GM12872 (cell line): Measurements from ENCODE around the gene TEDC2.

ENCODE experiments used
- CTCF ChIP-seq: IDR thresholded peaks from 3 replicates; pipeline ENCODE4 v1.5.1; 2011; ENCODE audit warnings: low read depth, mild to moderate bottlenecking, low read length, moderate library complexity; ENCODE audit not compliant: insufficient read depth

Gene TEDC2

GRCh38 chr16:2487903-2488531 is 28.1 kb downstream of the TEDC2 start:
- no peak for TF ChIP-seq CTCF

DNA sequence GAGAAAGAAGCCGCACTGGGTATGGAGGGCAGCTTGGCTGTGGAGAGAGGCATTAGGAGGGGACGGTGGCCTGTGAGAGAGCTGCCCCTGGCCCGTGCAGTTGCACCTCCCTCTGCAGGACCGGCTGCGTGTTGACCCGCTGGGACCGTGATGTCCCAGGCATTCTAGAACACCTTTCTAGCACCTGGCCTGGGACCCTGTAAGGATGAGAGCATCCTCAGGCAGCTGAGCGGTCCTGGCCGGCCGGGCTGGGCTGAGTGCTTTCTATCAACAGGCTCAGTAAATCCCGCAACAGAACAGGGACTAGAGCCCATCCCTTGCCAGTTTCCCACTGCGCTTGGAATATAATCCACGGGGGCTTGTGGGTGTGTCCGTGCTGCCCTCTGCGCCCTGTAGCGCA is 29.7 kb downstream of the TEDC2 start:
- TF ChIP-seq CTCF, result no peak

GRCh38 chr16:2490190-2491105 is 30.5 kb downstream of the TEDC2 start:
- no peak for TF ChIP-seq CTCF

DNA sequence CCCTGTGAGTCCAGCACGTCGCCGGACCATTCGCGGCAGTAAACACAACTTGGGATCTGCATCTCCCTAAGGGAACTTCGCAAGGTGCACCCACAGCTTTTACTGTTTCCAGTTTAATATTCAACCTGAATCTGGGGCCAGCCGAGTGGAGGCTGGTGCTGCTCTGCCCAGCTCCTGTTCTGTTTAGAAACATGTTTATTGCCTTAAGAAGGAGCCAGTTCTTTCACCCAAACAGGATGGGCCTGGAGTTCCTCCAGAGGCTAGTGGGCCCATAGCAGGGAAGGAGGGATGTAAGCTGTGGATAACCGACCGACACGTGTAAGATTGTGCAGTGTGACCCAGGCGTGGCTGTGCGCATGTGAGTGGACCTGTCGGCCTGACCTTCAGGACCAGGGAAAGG is 32.4 kb downstream of the TEDC2 start:
- TF ChIP-seq CTCF, result no peak

DNA sequence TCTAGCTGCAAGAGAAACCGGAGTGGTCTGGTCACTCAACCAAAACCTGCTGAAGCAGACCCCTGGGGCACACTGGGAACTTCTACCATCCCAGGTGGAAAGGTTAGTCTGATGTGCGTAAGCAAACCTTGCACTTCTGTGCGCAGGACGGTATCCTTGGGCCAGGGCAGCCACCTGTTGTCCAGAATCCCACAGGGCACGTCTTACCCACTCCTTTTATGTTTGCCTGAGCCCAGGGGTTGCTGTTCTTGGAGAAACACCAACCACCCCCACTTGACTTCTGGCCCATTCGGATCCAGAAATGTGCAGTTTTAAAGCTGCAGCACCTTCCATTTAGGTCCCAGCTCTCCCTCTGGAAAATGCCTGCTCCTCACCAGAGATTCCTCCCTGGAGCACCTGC is 33.7 kb downstream of the TEDC2 start:
- TF ChIP-seq CTCF, result no peak

- no peak for TF ChIP-seq CTCF
Measured at GRCh38 chr16:2494616-2495015, 34.7 kb downstream of the TEDC2 start.

DNA sequence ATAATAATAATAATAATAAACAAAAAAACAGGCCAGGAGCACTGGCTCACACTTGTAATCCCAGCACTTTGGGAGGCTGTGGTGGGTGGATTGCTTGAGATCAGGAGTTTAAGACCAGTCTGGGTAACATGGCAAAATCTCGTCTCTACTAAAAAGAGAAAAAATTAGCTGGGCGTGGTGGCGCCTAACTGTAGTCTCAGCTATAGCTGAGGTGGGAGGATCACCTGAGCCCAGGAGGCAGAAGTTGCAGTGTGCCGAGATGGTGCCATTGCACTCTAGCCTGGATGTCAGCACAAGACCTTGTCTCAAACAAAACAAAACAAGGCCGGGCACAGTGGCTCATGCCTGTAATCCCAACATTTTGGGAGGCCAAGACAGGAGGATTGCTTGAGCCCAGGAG is 35.1 kb downstream of the TEDC2 start:
- TF ChIP-seq CTCF, result no peak
